Endothelial cell of umbilical vein (primary cell): Measurements from ENCODE around the gene TMEM108.

Experiments
- FOS ChIP-seq: IDR thresholded peaks from 2 replicates; pipeline ENCODE4 v1.6.1; 2011; ENCODE audit warnings: mild to moderate bottlenecking, low read length, moderate library complexity, borderline replicate concordance; ENCODE audit not compliant: insufficient read depth
- TF ChIP-seq, protein P1 (sequence below), 2 donors: IDR thresholded peaks; 1 replicate in 1 of 2; 2 replicates in 1 of 2; pipeline ENCODE4 v1.5.1; 2011; ENCODE audit warnings: low read length in 2 of 2, mild to moderate bottlenecking in 2 of 2, moderate library complexity in 2 of 2, control low read depth in 1 of 2, inconsistent platforms in 1 of 2, low read depth in 1 of 2; ENCODE audit not compliant: insufficient read depth in 1 of 2; ENCODE audit errors: extremely low read depth in 1 of 2

DNA sequence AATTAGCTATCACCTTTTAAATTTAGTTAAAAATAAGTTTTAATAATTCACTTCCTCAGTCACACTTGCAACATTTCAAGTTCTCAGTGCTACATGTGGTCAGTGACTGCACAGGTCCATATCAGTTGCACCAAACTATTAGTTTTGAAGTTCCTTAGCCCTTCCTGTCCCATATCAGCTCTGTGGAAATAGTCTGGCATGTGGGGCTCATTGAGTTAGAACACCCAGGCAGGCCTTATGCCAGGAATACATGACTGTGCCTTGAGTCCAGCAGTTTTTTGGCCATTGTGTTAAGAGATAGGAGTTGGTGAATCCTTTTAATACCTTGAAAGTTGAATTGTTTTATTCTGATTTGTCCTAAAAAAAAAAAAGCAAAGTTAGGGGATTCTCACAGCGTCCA is 207.9 kb downstream of the TMEM108 start:
- TF ChIP-seq, protein P1, sequence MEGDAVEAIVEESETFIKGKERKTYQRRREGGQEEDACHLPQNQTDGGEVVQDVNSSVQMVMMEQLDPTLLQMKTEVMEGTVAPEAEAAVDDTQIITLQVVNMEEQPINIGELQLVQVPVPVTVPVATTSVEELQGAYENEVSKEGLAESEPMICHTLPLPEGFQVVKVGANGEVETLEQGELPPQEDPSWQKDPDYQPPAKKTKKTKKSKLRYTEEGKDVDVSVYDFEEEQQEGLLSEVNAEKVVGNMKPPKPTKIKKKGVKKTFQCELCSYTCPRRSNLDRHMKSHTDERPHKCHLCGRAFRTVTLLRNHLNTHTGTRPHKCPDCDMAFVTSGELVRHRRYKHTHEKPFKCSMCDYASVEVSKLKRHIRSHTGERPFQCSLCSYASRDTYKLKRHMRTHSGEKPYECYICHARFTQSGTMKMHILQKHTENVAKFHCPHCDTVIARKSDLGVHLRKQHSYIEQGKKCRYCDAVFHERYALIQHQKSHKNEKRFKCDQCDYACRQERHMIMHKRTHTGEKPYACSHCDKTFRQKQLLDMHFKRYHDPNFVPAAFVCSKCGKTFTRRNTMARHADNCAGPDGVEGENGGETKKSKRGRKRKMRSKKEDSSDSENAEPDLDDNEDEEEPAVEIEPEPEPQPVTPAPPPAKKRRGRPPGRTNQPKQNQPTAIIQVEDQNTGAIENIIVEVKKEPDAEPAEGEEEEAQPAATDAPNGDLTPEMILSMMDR (IDR thresholded peaks at IDR 0.05; ENCODE audit: extremely low read depth in 1 of 2, insufficient read depth in 1 of 2, low read depth in 1 of 2, low read length in 2 of 2) = no peak
- TF ChIP-seq FOS = no peak
